T-helper 2 cell (primary cell): ENCODE data around the gene CHD9.
A peak's percentile ranks its signal among the peaks of the same experiment; 100 is the strongest.
"Not testable (repeated sequence)": the region's sequence is repeated elsewhere in the genome, so short reads cannot be mapped to it uniquely, and the experiment has no call there.

Experiments used
- DNase-seq, 5 experiments: peaks; one replicate each; pipeline versions ENCODE4 v3.0.0 to v3.0.0-alpha.2; 2012 to 2022
- total RNA-seq, 2 donors: gene quantifications; one replicate each; lab custom pipeline; 2026; lab: John Stamatoyannopoulos, UW

CHD9 gene
- total RNA-seq: 75.8 to 91.8 reads per million in 2 donors

GRCh38 chr16:53054670-53055485 lies at the start of gene CHD9:
Gene CHD9 (plus strand): TSS chr16:53054991. CDS start chr16:53156090, 101,099 bp downstream.
- DNase-seq: peak; percentile 50 to 84 (median 59)

GRCh38 chr16:53007095-53007494 lies 47.7 kb upstream of the CHD9 start:
- DNase-seq: no peak

- no peak for DNase-seq
Measured at GRCh38 chr16:53014287-53014686, 40.5 kb upstream of the CHD9 start.

GRCh38 chr16:53018834-53019416 lies 35.9 kb upstream of the CHD9 start:
- DNase-seq: no peak

GRCh38 chr16:53022374-53022773 lies 32.4 kb upstream of the CHD9 start:
- DNase-seq: peak in 1 of 5 experiments; percentile 5

- DNase-seq: no peak
Measured at GRCh38 chr16:53024045-53024444, 30.7 kb upstream of the CHD9 start.

- no peak for DNase-seq
Measured at GRCh38 chr16:53029971-53030370, 24.8 kb upstream of the CHD9 start.

GRCh38 chr16:53031323-53031942 lies 23.4 kb upstream of the CHD9 start:
- DNase-seq: no peak

GRCh38 chr16:53034306-53034705 lies 20.5 kb upstream of the CHD9 start:
- DNase-seq: no peak

- DNase-seq: no peak
Measured at GRCh38 chr16:53035176-53035942, 19.4 kb upstream of the CHD9 start.

- DNase-seq: no peak
Measured at GRCh38 chr16:53036066-53036465, 18.7 kb upstream of the CHD9 start.

- not testable (repeated sequence) for DNase-seq
Measured at GRCh38 chr16:53036711-53037110, 18.1 kb upstream of the CHD9 start.

- DNase-seq: no peak
Measured at GRCh38 chr16:53040788-53041187, 14.0 kb upstream of the CHD9 start.

GRCh38 chr16:53041320-53042051 lies 13.3 kb upstream of the CHD9 start:
- DNase-seq: no peak

- DNase-seq: no peak
Measured at GRCh38 chr16:53042235-53042701, 12.5 kb upstream of the CHD9 start.

GRCh38 chr16:53043428-53043831 lies 11.4 kb upstream of the CHD9 start:
- DNase-seq: no peak

GRCh38 chr16:53043986-53044601 lies 10.7 kb upstream of the CHD9 start:
- no peak for DNase-seq

GRCh38 chr16:53045341-53046220 lies 9.2 kb upstream of the CHD9 start:
- DNase-seq: no peak

- DNase-seq: not testable (repeated sequence)
Measured at GRCh38 chr16:53047515-53047914, 7.3 kb upstream of the CHD9 start.

- no peak for DNase-seq
Measured at GRCh38 chr16:53048139-53048915, 6.5 kb upstream of the CHD9 start.
